Ovary (tissue), 9 donors: ENCODE results near the gene MSLN. TPM values are rescaled to one million over a fixed set of nuclear protein-coding genes. Genes with fewer than 3 reads are reported as not detected.

Source experiments
- DNase-seq, 5 donors: peaks; one replicate each; pipeline ENCODE4 v3.0.0-alpha.2; 2019 to 2020
- H3K27ac ChIP-seq, 2 donors: fragments of 200-600 bp; one replicate each; pipeline versions ENCODE4 v1.5.1 to v1.8.0; 2019 to 2022
- H3K27me3 ChIP-seq: fragments of 200-600 bp; one replicate; pipeline ENCODE4 v1.8.0; 2022
- H3K36me3 ChIP-seq: fragments of 200-600 bp; sonication (generic); one replicate; pipeline ENCODE4 v1.5.1; 2019
- H3K4me1 ChIP-seq: one replicate; pipeline ENCODE4 v1.8.1; 2013; ENCODE audit warnings: mild to moderate bottlenecking, moderate library complexity; ENCODE audit not compliant: insufficient read depth
- H3K4me3 ChIP-seq: fragments of 200-600 bp; sonication (generic); one replicate; pipeline ENCODE4 v1.5.1; 2017
- H3K9me3 ChIP-seq, 2 donors: fragments of 200-600 bp in 1 of 2; sonication (generic) in 1 of 2; one replicate each; pipeline versions ENCODE4 v1.5.1 to v1.8.1; 2013 to 2019; ENCODE audit warnings: mild to moderate bottlenecking in 1 of 2, moderate library complexity in 1 of 2
- CTCF ChIP-seq, 3 donors: fragments of 450-650 bp in 2 of 3; fragments of 200-600 bp in 1 of 3; IDR thresholded peaks; one replicate each; pipeline versions ENCODE4 v1.5.1 to v1.8.0; 2016 to 2022; ENCODE audit warnings: antibody characterized with exemption in 3 of 3, mild to moderate bottlenecking in 1 of 3
- EP300 ChIP-seq: sonication (generic); formaldehyde crosslinking; IDR thresholded peaks from one replicate; pipeline ENCODE4 v1.6.1; 2017; ENCODE audit warnings: antibody characterized with exemption
- POLR2A ChIP-seq: fragments of 450-650 bp; IDR thresholded peaks from one replicate; pipeline ENCODE4 v1.6.1; 2017; ENCODE audit warnings: antibody characterized with exemption, mild to moderate bottlenecking, moderate library complexity
- WGBS, 3 donors: extraction: QIAGEN DNeasy Blood & Tissue Kit in 1 of 3; methylation state at CpG; one replicate each; pipeline versions ENCODE4 v1.1.5 to v1.1.7; 2013 to 2017; 5-methylcytosine and 5-hydroxymethylcytosine counted together
- intact Hi-C, 4 donors: fragments of 100-400 bp; cut with DNase I; formaldehyde crosslinking; loops; one replicate each; pipeline versions ENCODE4 v1.11.0 to v1.15.1; 2022 to 2023
- polyA plus RNA-seq, 2 donors: library from polyadenylated mRNA; stranded (reverse); fragments of 200-250 nt in 1 of 2; fragments of 350-450 nt in 1 of 2; fragmentation: Illumina TruSeq in 1 of 2; extraction: RNeasy Lipid Tissue Mini Kit (QIAGEN cat#74804) in 1 of 2; gene quantifications; one replicate each; pipeline ENCODE4 v1.2.3, GENCODE V29; 2013 to 2014
- total RNA-seq, 7 donors: library from RNA; depleted of rRNA in 2 of 7; stranded (reverse); fragments of >200 nt in 2 of 7; fragmentation: NEBNext Ultra II Directional in 3 of 7; extraction: Animal tissue kit (Norgen Biotek cat#: 25700) in 3 of 7; gene quantifications; one replicate each; pipeline versions ENCODE4 v1.1.0 to v1.2.4, GENCODE V29; 2016 to 2023
- donor health status: DM: no; HTN: no; CAD: no; lungs with moderate emphysema.
- donor health status: DM: no; HTN: no; CAD: no.
- donor health status: Bipolar disorder and iron deficiency.
- donor health status: DM: yes; HTN: yes; CAD: no.
- donor health status: DM: no; HTN: no; CAD: no.
- donor health status: DM: yes; HTN: yes; CAD: no.

MSLN gene
- total and polyA plus RNA-seq, 9 donors: 0.40 to 314 (median 6.1) TPM

- no peaks in the 10 kb centered on the region for H3K36me3 ChIP-seq
- no peak overlapping the region for H3K27ac ChIP-seq
- H3K4me1 ChIP-seq: peaks cover 18% of the 10 kb centered on the region
- no peaks in the 10 kb centered on the region for H3K9me3 ChIP-seq
- no peak for TF ChIP-seq POLR2A
- TF ChIP-seq CTCF (IDR thresholded peaks at IDR 0.05): no peak
- no peak for TF ChIP-seq EP300
- H3K27me3 ChIP-seq: no peaks in the 10 kb centered on the region
- 62 to 69% (median 62%) methylated on average over 11 of the region's 11 CpGs for WGBS, 3 donors
- intact Hi-C loops: loop anchor here in 1 of 4 donors (5.0 kb wide), 1 partner anchor 383 kb away; the partner anchor contains the start of gene C1QTNF8
- no peak for DNase-seq
- H3K4me3 ChIP-seq: no peak overlapping the region
Measured at GRCh38 chr16:714079-714478, 46.5 kb upstream of the MSLN start.

- intact Hi-C loops: loop anchor here in 1 of 4 donors (5.0 kb wide), 1 partner anchor 382 kb away; the partner anchor contains the start of gene C1QTNF8
- TF ChIP-seq EP300: no peak
- TF ChIP-seq POLR2A: no peak
- no peak for TF ChIP-seq CTCF (IDR thresholded peaks at IDR 0.05)
Measured at GRCh38 chr16:714558-715476, 45.7 kb upstream of the MSLN start, which contains the start of gene METRN. Gene METRN (plus strand): TSS chr16:715118. CDS start chr16:715290, 172 bp downstream.

GRCh38 chr16:715477-716199 lies 44.9 kb upstream of the MSLN start:
- no peaks in the 10 kb centered on the region for H3K27me3 ChIP-seq
- H3K9me3 ChIP-seq: no peaks in the 10 kb centered on the region
- H3K27ac ChIP-seq: no peak overlapping the region
- H3K36me3 ChIP-seq: no peaks in the 10 kb centered on the region
- intact Hi-C loops: no loop called here
- WGBS, 3 donors: 1 to 3% (median 2%) methylated on average over 45 to 74 of the region's 74 CpGs
- H3K4me3 ChIP-seq: peak overlapping the region; percentile 46
- no peak for TF ChIP-seq EP300
- no peak for TF ChIP-seq CTCF (IDR thresholded peaks at IDR 0.05)
- TF ChIP-seq POLR2A: no peak
- H3K4me1 ChIP-seq: peaks cover 24% of the 10 kb centered on the region
- no peak for DNase-seq

More at GRCh38 chr16:714558-715476, 45.7 kb upstream of the MSLN start, which contains the start of gene METRN:
- Histone ChIP-seq H3K4me3 (peak within 1 kb of the TSS; percentile 46), H3K27me3 (no peaks in the 10 kb centered on the region), H3K4me1 (peaks cover 19% of the 10 kb centered on the region), H3K27ac (no peak within 1 kb of the TSS), H3K9me3 (no peaks in the 10 kb centered on the region), H3K36me3 (no peaks in the 10 kb centered on the region)
- WGBS, 3 donors: 2 to 4% (median 4%) methylated on average over 61 to 108 of the region's 108 CpGs
- DNase-seq: peak; percentile 84 to 94 (median 92)

- no peak for TF ChIP-seq POLR2A
- no peak for TF ChIP-seq CTCF (IDR thresholded peaks at IDR 0.05)
- TF ChIP-seq EP300: no peak
- Histone ChIP-seq H3K36me3 (no peaks in the 10 kb centered on the region), H3K27me3 (no peaks in the 10 kb centered on the region), H3K4me3 (peak overlapping the region; percentile 46), H3K4me1 (peaks cover 24% of the 10 kb centered on the region), H3K27ac (no peak overlapping the region), H3K9me3 (no peaks in the 10 kb centered on the region)
- WGBS, 3 donors: 13 to 17% (median 16%) methylated on average over 12 of the region's 12 CpGs
- intact Hi-C loops: no loop called here
- DNase-seq: no peak
Measured at GRCh38 chr16:716200-716568, 44.4 kb upstream of the MSLN start.
